K562 (cell line): ENCODE results near the gene ITGAL. TPM values are rescaled to one million over a fixed set of nuclear protein-coding genes. Genes with fewer than 3 reads are reported as not detected.

ENCODE experiments used
- CUX1 ChIP-seq: fragments of 200-800 bp; sonication (Bioruptor generic); IDR thresholded peaks from 2 replicates; pipeline ENCODE4 v1.6.1; 2016; ENCODE audit warnings: missing genetic modification characterization, missing compliant biosample characterization
- FOXM1 ChIP-seq, 2 experiments: fragments of 450-650 bp in 1 of 2; sonication (generic) in 1 of 2; formaldehyde crosslinking in 1 of 2; IDR thresholded peaks; 2 replicates each; pipeline versions ENCODE4 v1.6.1 to v1.9.0; 2017 to 2022; ENCODE audit warnings: low read depth in 2 of 2, mild to moderate bottlenecking in 2 of 2, missing genetic modification reagents in 1 of 2, moderate library complexity in 1 of 2
- MGA ChIP-seq: fragments of 450-650 bp; IDR thresholded peaks from 2 replicates; pipeline ENCODE4 v1.6.1; 2016; ENCODE audit warnings: mild to moderate bottlenecking, moderate library complexity
- SAP30 ChIP-seq: fragments of 200-600 bp; sonication (generic); IDR thresholded peaks from 2 replicates; pipeline ENCODE4 v1.6.1; 2012; ENCODE audit warnings: borderline replicate concordance, low read depth, mild to moderate bottlenecking, moderate library complexity, low read length, control low read depth, inconsistent platforms; ENCODE audit not compliant: insufficient read depth, poor library complexity, severe bottlenecking
- SUPT5H ChIP-seq: fragments of 450-650 bp; IDR thresholded peaks from 2 replicates; pipeline ENCODE4 v1.6.1; 2016
- polyA plus RNA-seq, 8 experiments: library from polyadenylated mRNA; depleted of rRNA in 4 of 8; stranded (reverse) in 5 of 8; unstranded in 3 of 8; fragments of >200 nt; fragmentation: Nextera tagmentation in 2 of 8; fragmentation: Illumina TruSeq in 1 of 8; extraction: Ambion mirVana in 2 of 8; extraction: Trizol in 1 of 8; gene quantifications; 2 replicates each; pipeline versions ENCODE4 v1.2.1 to v1.2.3, GENCODE V29; 2011 to 2014; ENCODE audit warnings: inconsistent platforms in 1 of 8, missing spikeins in 1 of 8
- total RNA-seq, 7 experiments: library from RNA; depleted of rRNA in 6 of 7; stranded (reverse); fragments of >200 nt in 6 of 7; fragmentation: Illumina TruSeq in 2 of 7; extraction: Trizol in 2 of 7; gene quantifications; 2 replicates each; pipeline versions ENCODE4 v1.2.1 to v1.2.3, GENCODE V29; 2011 to 2021; ENCODE audit warnings: low replicate concordance in 1 of 7

ITGAL gene
- total and polyA plus RNA-seq, 9 of the 15 experiments (the other 6 are each of a cell fraction or from before 2014, with no cell fraction given) = 0.01 to 0.53 TPM; not detected in 7

- 0 out of 2 replicates have a peak, but pooled peaks have one; percentile 2 for TF ChIP-seq CUX1 (CRISPR knock-in tag)
- 0 out of 2 replicates have a peak, but pooled peaks have one; percentile 40 for TF ChIP-seq FOXM1 (IDR thresholded peaks at IDR 0.05; ENCODE audit: low read depth)
- TF ChIP-seq FOXM1 (CRISPR knock-in tag; IDR thresholded peaks at IDR 0.05; ENCODE audit: low read depth) = 0 out of 2 replicates have a peak, but pooled peaks have one; percentile 61
- TF ChIP-seq MGA = peak; percentile 80
- peak; percentile 98 for TF ChIP-seq SAP30
- peak; percentile 61 for TF ChIP-seq SUPT5H
These were observed 99.1 kb downstream of the ITGAL start, which contains the start of gene ZNF688 (continued) for GRCh38 chr16:30571445-30572322.
